MCF 10A (cell line): ENCODE data around the gene SERPINB11. TPM values are rescaled to one million over a fixed set of nuclear protein-coding genes. Genes with fewer than 3 reads are reported as not detected.
A peak's percentile ranks its signal among the peaks of the same experiment; 100 is the strongest.

Experiments used
- BruUV-seq: library from RNA; stranded (reverse); fragments of 400-500 nt; replicated peaks from 2 replicates; lab custom pipeline; 2021; lab: Mats Ljungman, UMichigan
- CTCF ChIA-PET: fragments of 300-600 bp; sonication (Branson Sonifier 250); formaldehyde crosslinking; extraction: SDS; loops from one replicate; lab custom pipeline; 2021; ENCODE audit warnings: antibody characterized with exemption, inconsistent platforms; lab: Yijun Ruan, JAX
- POLR2A ChIA-PET: fragments of 300-600, 350-650 bp; sonication (Branson Sonifier 250); formaldehyde crosslinking; extraction: SDS; loops from one replicate; lab custom pipeline; 2020; ENCODE audit warnings: antibody characterized with exemption, inconsistent platforms; lab: Yijun Ruan, JAX
- DNase-seq: peaks from one replicate; pipeline ENCODE4 v3.0.0-alpha.2; 2018; ENCODE audit not compliant: unreplicated experiment
- H3K27ac Mint-ChIP-seq: one replicate; pipeline ENCODE4 v1.8.0; 2022; ENCODE audit warnings: mild to moderate bottlenecking, low read depth, mixed read lengths; ENCODE audit not compliant: unreplicated experiment
- H3K27me3 Mint-ChIP-seq: one replicate; pipeline ENCODE4 v1.8.0; 2022; ENCODE audit warnings: mixed read lengths; ENCODE audit not compliant: insufficient read depth, unreplicated experiment
- H3K36me3 Mint-ChIP-seq: one replicate; pipeline ENCODE4 v1.8.0; 2022; ENCODE audit warnings: mild to moderate bottlenecking, moderate library complexity, mixed read lengths; ENCODE audit not compliant: insufficient read depth, unreplicated experiment
- H3K4me1 Mint-ChIP-seq: one replicate; pipeline ENCODE4 v1.8.0; 2022; ENCODE audit warnings: mixed read lengths; ENCODE audit not compliant: insufficient read depth, unreplicated experiment
- H3K4me3 Mint-ChIP-seq: one replicate; pipeline ENCODE4 v1.8.0; 2022; ENCODE audit warnings: mild to moderate bottlenecking, moderate library complexity, mixed read lengths; ENCODE audit not compliant: unreplicated experiment
- H3K9me3 Mint-ChIP-seq: one replicate; pipeline ENCODE4 v1.8.0; 2022; ENCODE audit warnings: mixed read lengths; ENCODE audit not compliant: unreplicated experiment
- intact Hi-C: fragments of 100-400 bp; cut with micrococcal nuclease; formaldehyde crosslinking; loops from 2 replicates; pipeline ENCODE4 v1.14.1; 2022
- total RNA-seq: library from RNA; stranded (reverse); gene quantifications from 2 replicates; pipeline ENCODE4 v1.2.3, GENCODE V29; 2022
- TF ChIP-seq, protein P1 (sequence below): fragments of 200-600 bp; IDR thresholded peaks from one replicate; pipeline ENCODE4 v1.8.0; 2022; ENCODE audit warnings: antibody characterized with exemption, mild to moderate bottlenecking; ENCODE audit not compliant: unreplicated experiment

The SERPINB11 gene
- total RNA-seq, 1 experiment from 2014 or later, result not detected

DNA sequence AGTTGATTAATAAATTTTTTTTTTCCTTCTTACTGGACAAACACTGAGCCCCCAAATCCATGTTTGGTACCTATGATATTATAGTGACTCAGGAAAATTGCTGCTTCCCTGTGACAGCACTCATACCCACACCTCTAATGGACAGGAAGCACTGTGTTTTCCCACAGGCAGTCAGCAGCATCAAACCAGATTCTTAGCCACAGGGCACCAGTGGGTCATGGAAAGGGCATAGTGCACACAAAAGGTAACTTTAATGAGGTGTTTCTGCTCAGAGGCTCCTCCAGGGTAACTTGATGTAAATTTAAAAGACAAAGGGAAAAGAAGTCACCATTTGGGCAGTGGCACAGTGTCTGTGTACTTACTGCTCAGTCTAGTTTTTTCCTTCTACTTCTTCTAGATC, 34.1 kb downstream of the SERPINB11 start:
- Mint-ChIP-seq H3K9me3 (no peaks in the 10 kb centered on the region), H3K4me3 (no peak overlapping the region), H3K27ac (no peak overlapping the region), H3K36me3 (no peaks in the 10 kb centered on the region), H3K27me3 (no peaks in the 10 kb centered on the region), H3K4me1 (peaks cover 6% of the 10 kb centered on the region)
- peak; percentile 56 for DNase-seq
- POLR2A ChIA-PET, result no interaction called here
- BruUV-seq, result no TSS peak
- CTCF ChIA-PET, result interaction anchor here (1.8 to 9.6 kb wide), 2 partner anchors 159 to 224 kb away, joined by 6 to 350 read pairs; no protein-coding TSS in a partner anchor
- intact Hi-C loops, result no loop called here
- TF ChIP-seq, protein P1, sequence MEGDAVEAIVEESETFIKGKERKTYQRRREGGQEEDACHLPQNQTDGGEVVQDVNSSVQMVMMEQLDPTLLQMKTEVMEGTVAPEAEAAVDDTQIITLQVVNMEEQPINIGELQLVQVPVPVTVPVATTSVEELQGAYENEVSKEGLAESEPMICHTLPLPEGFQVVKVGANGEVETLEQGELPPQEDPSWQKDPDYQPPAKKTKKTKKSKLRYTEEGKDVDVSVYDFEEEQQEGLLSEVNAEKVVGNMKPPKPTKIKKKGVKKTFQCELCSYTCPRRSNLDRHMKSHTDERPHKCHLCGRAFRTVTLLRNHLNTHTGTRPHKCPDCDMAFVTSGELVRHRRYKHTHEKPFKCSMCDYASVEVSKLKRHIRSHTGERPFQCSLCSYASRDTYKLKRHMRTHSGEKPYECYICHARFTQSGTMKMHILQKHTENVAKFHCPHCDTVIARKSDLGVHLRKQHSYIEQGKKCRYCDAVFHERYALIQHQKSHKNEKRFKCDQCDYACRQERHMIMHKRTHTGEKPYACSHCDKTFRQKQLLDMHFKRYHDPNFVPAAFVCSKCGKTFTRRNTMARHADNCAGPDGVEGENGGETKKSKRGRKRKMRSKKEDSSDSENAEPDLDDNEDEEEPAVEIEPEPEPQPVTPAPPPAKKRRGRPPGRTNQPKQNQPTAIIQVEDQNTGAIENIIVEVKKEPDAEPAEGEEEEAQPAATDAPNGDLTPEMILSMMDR, result no peak

DNA sequence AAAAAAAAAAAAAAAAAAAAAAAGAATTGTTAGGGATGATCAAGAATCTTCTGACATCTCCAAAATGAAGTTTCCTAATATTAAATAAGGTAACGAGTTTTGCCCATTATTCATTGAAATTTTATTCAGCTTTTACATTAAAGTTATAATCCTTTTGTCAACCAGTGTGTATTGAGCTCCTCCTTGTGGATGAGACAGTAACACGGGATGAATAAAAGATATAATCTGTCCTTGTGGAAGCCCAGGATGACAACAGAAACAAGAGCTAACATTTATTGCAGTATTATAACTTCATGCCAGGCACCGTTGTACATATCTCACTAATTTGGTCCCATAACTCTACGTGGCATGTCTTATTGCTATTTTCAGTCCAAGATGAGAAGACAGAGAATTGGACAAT, 39.0 kb downstream of the SERPINB11 start:
- intact Hi-C loops, result loop anchor here (1.0 to 2.0 kb wide), 6 partner anchors 65 to 223 kb away; no protein-coding TSS in a partner anchor
- H3K27me3 Mint-ChIP-seq, result no peaks in the 10 kb centered on the region
- TF ChIP-seq, protein P1, result peak; percentile 64
- H3K9me3 Mint-ChIP-seq, result no peaks in the 10 kb centered on the region
- ChIA-PET POLR2A (interaction anchor here (0.5 to 1.7 kb wide), 20 partner anchors 11 to 271 kb away, joined by 3 to 7 read pairs (median 3); partner anchors contain the start of gene SERPINB13), CTCF (interaction anchor here (0.6 to 9.6 kb wide), 67 partner anchors 8 to 261 kb away, joined by 3 to 350 read pairs (median 5); partner anchors contain the start of genes SERPINB13 and SERPINB7)
- no peaks in the 10 kb centered on the region for H3K36me3 Mint-ChIP-seq
- H3K4me3 Mint-ChIP-seq, result no peak overlapping the region
- H3K4me1 Mint-ChIP-seq, result peaks cover 5% of the 10 kb centered on the region
- no peak overlapping the region for H3K27ac Mint-ChIP-seq
- DNase-seq, result peak; percentile 65
- BruUV-seq, result no TSS peak

DNA sequence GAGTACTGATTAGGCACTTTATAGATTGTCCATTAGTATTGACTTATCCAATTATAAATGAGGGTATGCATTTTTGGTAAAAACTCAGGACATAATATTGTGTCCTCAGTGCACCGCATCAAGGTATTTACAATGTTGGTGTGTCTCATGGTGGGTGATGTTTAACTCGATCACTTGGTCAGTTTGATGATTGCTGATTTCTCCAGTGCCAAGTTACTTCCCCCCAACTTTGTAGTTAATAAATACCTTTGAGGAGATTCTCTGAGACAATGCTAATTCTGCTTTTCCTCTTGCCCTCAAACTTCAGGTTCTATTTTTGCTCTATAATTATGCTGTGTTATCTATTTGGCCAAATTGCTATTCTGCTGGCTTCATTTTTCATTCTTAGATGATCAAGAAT, 44.2 kb downstream of the SERPINB11 start:
- no peaks in the 10 kb centered on the region for H3K36me3 Mint-ChIP-seq
- intact Hi-C loops, result no loop called here

DNA sequence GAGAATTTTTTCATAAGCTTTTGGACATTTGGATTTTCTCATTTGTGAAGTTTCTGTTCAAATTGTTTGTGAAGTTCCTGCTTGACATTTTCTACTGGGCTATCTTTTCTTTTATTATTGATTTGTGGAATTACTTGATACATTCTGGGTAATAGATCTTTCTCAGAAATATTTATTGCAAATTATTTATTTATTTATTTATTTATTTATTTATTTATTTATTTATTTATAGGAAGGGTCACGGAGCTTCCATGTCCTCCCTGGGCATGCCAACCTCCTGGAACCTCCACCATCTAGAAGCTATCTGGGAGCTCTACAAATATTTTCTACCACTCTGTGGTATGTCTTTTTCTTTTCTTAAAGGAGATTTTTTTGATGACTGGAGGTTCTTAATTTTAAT, 46.7 kb downstream of the SERPINB11 start:
- POLR2A ChIA-PET, result interaction anchor here (0.6 kb wide), 1 partner anchor 248 kb away, joined by 3 read pairs; no protein-coding TSS in a partner anchor
- H3K4me3 Mint-ChIP-seq, result no peak overlapping the region
- TF ChIP-seq, protein P1, result no peak
- no TSS peak for BruUV-seq
- no peaks in the 10 kb centered on the region for H3K36me3 Mint-ChIP-seq
- H3K4me1 Mint-ChIP-seq, result no peaks in the 10 kb centered on the region
- no peak overlapping the region for H3K27ac Mint-ChIP-seq
- no peaks in the 10 kb centered on the region for H3K9me3 Mint-ChIP-seq
- CTCF ChIA-PET, result interaction anchor here (0.7 kb wide), 1 partner anchor 79 kb away, joined by 3 read pairs; no protein-coding TSS in a partner anchor
- DNase-seq, result no peak
- no peaks in the 10 kb centered on the region for H3K27me3 Mint-ChIP-seq
- intact Hi-C loops, result no loop called here

More for the DNA sequence above, 44.2 kb downstream of the SERPINB11 start:
- no TSS peak for BruUV-seq
- no peaks in the 10 kb centered on the region for H3K27me3 Mint-ChIP-seq
- H3K4me1 Mint-ChIP-seq, result no peaks in the 10 kb centered on the region
- no peaks in the 10 kb centered on the region for H3K9me3 Mint-ChIP-seq
- H3K4me3 Mint-ChIP-seq, result no peak overlapping the region
- TF ChIP-seq, protein P1, result no peak
- CTCF ChIA-PET, result interaction anchor here (0.8 kb wide), 1 partner anchor 97 kb away, joined by 3 read pairs; no protein-coding TSS in a partner anchor
- DNase-seq, result no peak
- POLR2A ChIA-PET, result no interaction called here
- H3K27ac Mint-ChIP-seq, result no peak overlapping the region
